ENCODE data around the gene OTULINL. TPM values are rescaled to one million over a fixed set of nuclear protein-coding genes. Genes with fewer than 3 reads are reported as not detected.

OTULINL gene
- polyA plus RNA-seq, 3 donors, result 56.8 to 107 (median 92.9) TPM

DNA sequence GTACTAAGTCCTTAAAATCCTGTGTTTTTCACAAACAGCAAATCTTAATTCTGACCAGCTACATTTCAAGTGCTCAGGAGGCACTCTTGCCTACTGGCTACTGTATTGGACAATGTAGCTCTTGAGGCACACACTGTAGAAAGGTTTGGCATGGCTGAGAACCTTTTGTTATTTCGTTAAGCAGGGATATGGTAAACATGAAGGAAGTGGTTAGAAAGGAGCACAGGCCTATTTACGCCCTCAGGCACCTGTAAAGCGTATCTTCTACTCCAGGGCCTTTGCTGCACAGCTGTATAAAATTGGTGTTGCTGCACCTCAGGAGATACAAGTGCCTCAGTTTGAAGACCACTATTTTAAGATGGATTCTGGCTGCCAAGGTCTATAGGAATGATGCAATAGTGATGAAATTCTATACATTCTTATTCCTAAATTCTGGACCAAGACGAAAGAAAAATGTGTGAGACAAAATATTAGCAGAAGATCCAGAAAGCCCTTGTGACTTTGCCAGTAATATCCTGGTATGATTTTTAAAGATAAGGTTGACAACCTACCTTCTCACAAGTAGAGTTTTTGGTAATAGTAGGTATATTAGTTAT, 73.7 kb downstream of the OTULINL start:
- Histone ChIP-seq H3K27me3 (ENCODE audit: control insufficient read depth in 2 of 2, insufficient read depth in 2 of 2, low read length in 2 of 2) (no peaks in the 10 kb centered on the region), H3K4me2 (replicated peaks; ENCODE audit: extremely low read depth, low read length, poor library complexity, severe bottlenecking) (no peak overlapping the region), H3K79me2 (ENCODE audit: insufficient read depth, low read length) (no peaks in the 10 kb centered on the region), H3K36me3 (replicated peaks in 1 of 2; ENCODE audit: control insufficient read depth in 1 of 2, insufficient read depth in 2 of 2, low read length in 2 of 2) (no peaks in the 10 kb centered on the region), H3K9me3 (replicated peaks in 1 of 2; ENCODE audit: control insufficient read depth in 1 of 2, insufficient read depth in 1 of 2, low read length in 2 of 2) (no peaks in the 10 kb centered on the region), H3K4me3 (replicated peaks in 1 of 3; ENCODE audit: low read depth in 2 of 3, low read length in 3 of 3) (no peak overlapping the region), H4K20me1 (ENCODE audit: insufficient read depth, low read length) (no peaks in the 10 kb centered on the region), H3K9ac (ENCODE audit: insufficient read depth, low read length, poor library complexity, severe bottlenecking) (no peak overlapping the region), H3K27ac (ENCODE audit: low read depth in 1 of 2, low read length in 2 of 2) (no peak overlapping the region), H3K4me1 (ENCODE audit: control insufficient read depth in 1 of 2, insufficient read depth in 2 of 2, low read length in 2 of 2) (no peaks in the 10 kb centered on the region), H2AFZ (ENCODE audit: insufficient read depth, low read depth, low read length, poor library complexity, severe bottlenecking) (no peak overlapping the region)
- H3K9me3 Mint-ChIP-seq, result no peaks in the 10 kb centered on the region
- H3K36me3 Mint-ChIP-seq, result no peaks in the 10 kb centered on the region
- H3K4me3 Mint-ChIP-seq, result no peak overlapping the region
- peaks cover 3 to 9% (median 7%) of the 10 kb centered on the region in 3 donors for H3K27me3 Mint-ChIP-seq (ENCODE audit: low read depth in 3 of 3)
- WGBS (ENCODE audit: insufficient coverage), result 85% methylated on average over 2 of the region's 4 CpGs
- TF ChIP-seq, protein P1, sequence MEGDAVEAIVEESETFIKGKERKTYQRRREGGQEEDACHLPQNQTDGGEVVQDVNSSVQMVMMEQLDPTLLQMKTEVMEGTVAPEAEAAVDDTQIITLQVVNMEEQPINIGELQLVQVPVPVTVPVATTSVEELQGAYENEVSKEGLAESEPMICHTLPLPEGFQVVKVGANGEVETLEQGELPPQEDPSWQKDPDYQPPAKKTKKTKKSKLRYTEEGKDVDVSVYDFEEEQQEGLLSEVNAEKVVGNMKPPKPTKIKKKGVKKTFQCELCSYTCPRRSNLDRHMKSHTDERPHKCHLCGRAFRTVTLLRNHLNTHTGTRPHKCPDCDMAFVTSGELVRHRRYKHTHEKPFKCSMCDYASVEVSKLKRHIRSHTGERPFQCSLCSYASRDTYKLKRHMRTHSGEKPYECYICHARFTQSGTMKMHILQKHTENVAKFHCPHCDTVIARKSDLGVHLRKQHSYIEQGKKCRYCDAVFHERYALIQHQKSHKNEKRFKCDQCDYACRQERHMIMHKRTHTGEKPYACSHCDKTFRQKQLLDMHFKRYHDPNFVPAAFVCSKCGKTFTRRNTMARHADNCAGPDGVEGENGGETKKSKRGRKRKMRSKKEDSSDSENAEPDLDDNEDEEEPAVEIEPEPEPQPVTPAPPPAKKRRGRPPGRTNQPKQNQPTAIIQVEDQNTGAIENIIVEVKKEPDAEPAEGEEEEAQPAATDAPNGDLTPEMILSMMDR (IDR thresholded peaks at IDR 0.05), result no peak
- no peaks in the 10 kb centered on the region for H3K4me1 Mint-ChIP-seq
- intact Hi-C loops (cut with micrococcal nuclease), result no loop called here
- H3K27ac Mint-ChIP-seq, result no peak overlapping the region
- DNase-seq, result no peak

GRCh38 chr5:14656898-14657297, 75.3 kb downstream of the OTULINL start:
- no peak overlapping the region for H3K4me3 ChIP-seq (replicated peaks in 1 of 3; ENCODE audit: low read depth in 2 of 3, low read length in 3 of 3)
- no peaks in the 10 kb centered on the region for H3K9me3 ChIP-seq (replicated peaks in 1 of 2; ENCODE audit: control insufficient read depth in 1 of 2, insufficient read depth in 1 of 2, low read length in 2 of 2)
- WGBS (ENCODE audit: insufficient coverage), result no CpG with 5 or more reads among the region's 2 CpGs
- H3K27me3 ChIP-seq (ENCODE audit: control insufficient read depth in 2 of 2, insufficient read depth in 2 of 2, low read length in 2 of 2), result no peaks in the 10 kb centered on the region
- Mint-ChIP-seq H3K4me1 (no peaks in the 10 kb centered on the region), H3K9me3 (no peaks in the 10 kb centered on the region), H3K27me3 (ENCODE audit: low read depth in 3 of 3) (peaks cover 1 to 6% (median 3%) of the 10 kb centered on the region in 3 donors), H3K36me3 (no peaks in the 10 kb centered on the region), H3K27ac (no peak overlapping the region), H3K4me3 (no peak overlapping the region)
- no peaks in the 10 kb centered on the region for H3K36me3 ChIP-seq (replicated peaks in 1 of 2; ENCODE audit: control insufficient read depth in 1 of 2, insufficient read depth in 2 of 2, low read length in 2 of 2)
- no peak overlapping the region for H3K4me2 ChIP-seq (replicated peaks; ENCODE audit: extremely low read depth, low read length, poor library complexity, severe bottlenecking)
- no peak overlapping the region for H3K9ac ChIP-seq (ENCODE audit: insufficient read depth, low read length, poor library complexity, severe bottlenecking)
- H4K20me1 ChIP-seq (ENCODE audit: insufficient read depth, low read length), result no peaks in the 10 kb centered on the region
- H2AFZ ChIP-seq (ENCODE audit: insufficient read depth, low read depth, low read length, poor library complexity, severe bottlenecking), result no peak overlapping the region
- H3K79me2 ChIP-seq (ENCODE audit: insufficient read depth, low read length), result no peaks in the 10 kb centered on the region
- DNase-seq, result no peak
- H3K4me1 ChIP-seq (ENCODE audit: control insufficient read depth in 1 of 2, insufficient read depth in 2 of 2, low read length in 2 of 2), result no peaks in the 10 kb centered on the region
- TF ChIP-seq, protein P1 (IDR thresholded peaks at IDR 0.05), result no peak
- intact Hi-C loops (cut with micrococcal nuclease), result no loop called here
- no peak overlapping the region for H3K27ac ChIP-seq (ENCODE audit: low read depth in 1 of 2, low read length in 2 of 2)

Measured in CD14-positive monocyte (primary cell).